Stomach smooth muscle (tissue), 2 donors: ENCODE results near the gene H1-8.

ENCODE experiments used
- H3K27ac ChIP-seq: one replicate; pipeline ENCODE4 v1.7.0; 2013; ENCODE audit warnings: mild to moderate bottlenecking, low read length, inconsistent platforms
- H3K27me3 ChIP-seq, 2 donors: one replicate each; pipeline ENCODE4 v1.7.0; 2013; ENCODE audit warnings: low read length in 2 of 2; ENCODE audit not compliant: insufficient read depth in 2 of 2, control insufficient read depth in 1 of 2
- H3K36me3 ChIP-seq, 2 donors: one replicate each; pipeline ENCODE4 v1.7.0; 2013; ENCODE audit warnings: low read length in 2 of 2; ENCODE audit not compliant: control insufficient read depth in 2 of 2, insufficient read depth in 2 of 2
- H3K4me1 ChIP-seq: one replicate; pipeline ENCODE4 v1.7.0; 2013; ENCODE audit warnings: low read length; ENCODE audit not compliant: control insufficient read depth, insufficient read depth
- H3K4me3 ChIP-seq, 2 donors: one replicate each; pipeline ENCODE4 v1.7.0; 2013; ENCODE audit warnings: low read length in 2 of 2
- H3K9ac ChIP-seq, 2 donors: one replicate each; pipeline ENCODE4 v1.7.0; 2013; ENCODE audit warnings: low read length in 2 of 2, mild to moderate bottlenecking in 1 of 2
- H3K9me3 ChIP-seq, 2 donors: one replicate each; pipeline ENCODE4 v1.7.0; 2013; ENCODE audit warnings: low read length in 2 of 2; ENCODE audit not compliant: control insufficient read depth in 2 of 2
- donor health status: healthy.
- donor health status: Pancreatic carcinoma.

H1-8 gene

GRCh38 chr3:129556358-129556695, 13.4 kb downstream of the H1-8 start:
- Histone ChIP-seq H3K9ac (no peak overlapping the region), H3K36me3 (peaks cover 0 to 7% of the 10 kb centered on the region in 2 donors), H3K27me3 (no peaks in the 10 kb centered on the region), H3K27ac (no peak overlapping the region), H3K4me3 (no peak overlapping the region), H3K4me1 (peaks cover 49% of the 10 kb centered on the region), H3K9me3 (no peaks in the 10 kb centered on the region)

- H3K27ac ChIP-seq = no peak overlapping the region
Observed at GRCh38 chr3:129556890-129557547, 14.0 kb downstream of the H1-8 start.

GRCh38 chr3:129557548-129557894, 14.5 kb downstream of the H1-8 start:
- Histone ChIP-seq H3K4me3 (no peak overlapping the region), H3K36me3 (peaks cover 0 to 7% of the 10 kb centered on the region in 2 donors), H3K9me3 (no peaks in the 10 kb centered on the region), H3K9ac (no peak overlapping the region), H3K27me3 (no peaks in the 10 kb centered on the region), H3K27ac (no peak overlapping the region), H3K4me1 (peaks cover 56% of the 10 kb centered on the region)

More at GRCh38 chr3:129556890-129557547, 14.0 kb downstream of the H1-8 start:
- no peak overlapping the region for H3K9ac ChIP-seq
- no peaks in the 10 kb centered on the region for H3K27me3 ChIP-seq
- H3K36me3 ChIP-seq = peaks cover 0 to 7% of the 10 kb centered on the region in 2 donors
- H3K4me1 ChIP-seq = peaks cover 55% of the 10 kb centered on the region
- no peak overlapping the region for H3K4me3 ChIP-seq
- no peaks in the 10 kb centered on the region for H3K9me3 ChIP-seq

- no peaks in the 10 kb centered on the region for H3K27me3 ChIP-seq
- no peaks in the 10 kb centered on the region for H3K9me3 ChIP-seq
- peaks cover 60% of the 10 kb centered on the region for H3K4me1 ChIP-seq
- no peak overlapping the region for H3K4me3 ChIP-seq
- peaks cover 0 to 7% of the 10 kb centered on the region in 2 donors for H3K36me3 ChIP-seq
- H3K9ac ChIP-seq = no peak overlapping the region
- no peak overlapping the region for H3K27ac ChIP-seq
Observed at GRCh38 chr3:129558081-129558771, 15.3 kb downstream of the H1-8 start.

- H3K27me3 ChIP-seq = no peaks in the 10 kb centered on the region
- H3K36me3 ChIP-seq = peaks cover 0 to 7% of the 10 kb centered on the region in 2 donors
- H3K4me1 ChIP-seq = peaks cover 63% of the 10 kb centered on the region
- H3K9ac ChIP-seq = no peak overlapping the region
- H3K9me3 ChIP-seq = no peaks in the 10 kb centered on the region
- no peak overlapping the region for H3K27ac ChIP-seq
- no peak overlapping the region for H3K4me3 ChIP-seq
Observed at GRCh38 chr3:129558772-129559564, 16.0 kb downstream of the H1-8 start.

- Histone ChIP-seq H3K9me3 (no peaks in the 10 kb centered on the region), H3K36me3 (peaks cover 0 to 7% of the 10 kb centered on the region in 2 donors), H3K9ac (no peak overlapping the region), H3K27me3 (no peaks in the 10 kb centered on the region), H3K4me1 (peaks cover 65% of the 10 kb centered on the region), H3K27ac (no peak overlapping the region), H3K4me3 (no peak overlapping the region)
Observed at GRCh38 chr3:129559565-129560079, 16.6 kb downstream of the H1-8 start.

- Histone ChIP-seq H3K9me3 (no peaks in the 10 kb centered on the region), H3K4me1 (peaks cover 65% of the 10 kb centered on the region), H3K36me3 (peaks cover 0 to 7% of the 10 kb centered on the region in 2 donors), H3K27me3 (no peaks in the 10 kb centered on the region), H3K9ac (peak overlapping the region in 1 of 2 donors; percentile 48), H3K27ac (peak overlapping the region; percentile 66), H3K4me3 (peak overlapping the region in 1 of 2 donors; percentile 61)
Observed at GRCh38 chr3:129560269-129560787, 17.4 kb downstream of the H1-8 start.

GRCh38 chr3:129560911-129561594, 18.1 kb downstream of the H1-8 start:
- H3K27ac ChIP-seq = peak overlapping the region; percentile 66
- H3K27me3 ChIP-seq = no peaks in the 10 kb centered on the region
- peaks cover 63% of the 10 kb centered on the region for H3K4me1 ChIP-seq
- peak overlapping the region; percentile 35 to 61 for H3K4me3 ChIP-seq
- peaks cover 0 to 9% of the 10 kb centered on the region in 2 donors for H3K36me3 ChIP-seq
- peak overlapping the region; percentile 48 to 62 for H3K9ac ChIP-seq
- no peaks in the 10 kb centered on the region for H3K9me3 ChIP-seq

GRCh38 chr3:129561619-129562248, 18.8 kb downstream of the H1-8 start:
- Histone ChIP-seq H3K27ac (no peak overlapping the region), H3K9ac (peak overlapping the region in 1 of 2 donors; percentile 36), H3K4me3 (no peak overlapping the region), H3K4me1 (peaks cover 65% of the 10 kb centered on the region), H3K36me3 (peaks cover 0 to 9% of the 10 kb centered on the region in 2 donors), H3K9me3 (no peaks in the 10 kb centered on the region), H3K27me3 (no peaks in the 10 kb centered on the region)

GRCh38 chr3:129562803-129563202, 19.8 kb downstream of the H1-8 start:
- no peak overlapping the region for H3K9ac ChIP-seq
- H3K27ac ChIP-seq = no peak overlapping the region
- peaks cover 0 to 7% of the 10 kb centered on the region in 2 donors for H3K36me3 ChIP-seq
- no peaks in the 10 kb centered on the region for H3K9me3 ChIP-seq
- H3K4me1 ChIP-seq = peaks cover 66% of the 10 kb centered on the region
- H3K4me3 ChIP-seq = no peak overlapping the region
- no peaks in the 10 kb centered on the region for H3K27me3 ChIP-seq
